Mesendoderm (in vitro differentiated cells): Measurements from ENCODE around the gene GRIN1.

Experiments
- DNase-seq: peaks from one replicate; pipeline ENCODE4 v3.0.0; 2013
- H2AK5ac ChIP-seq: 2 replicates; pipeline ENCODE4 v1.6.1; 2013; ENCODE audit warnings: low read length, inconsistent platforms
- H2BK120ac ChIP-seq: 2 replicates; pipeline ENCODE4 v1.6.1; 2013; ENCODE audit warnings: low read depth, mild to moderate bottlenecking, low read length, moderate library complexity, mixed read lengths
- H2BK15ac ChIP-seq: replicated peaks from 2 replicates; pipeline ENCODE4 v1.6.1; 2013; ENCODE audit warnings: low read depth, mild to moderate bottlenecking, moderate library complexity
- H2BK5ac ChIP-seq: 2 replicates; pipeline ENCODE4 v1.6.1; 2013; ENCODE audit warnings: low read length, inconsistent platforms
- H3K18ac ChIP-seq: 2 replicates; pipeline ENCODE4 v1.6.1; 2013; ENCODE audit warnings: mild to moderate bottlenecking, low read length, mixed read lengths
- H3K23ac ChIP-seq: one replicate; pipeline ENCODE4 v1.6.1; 2013; ENCODE audit warnings: low read length
- H3K27ac ChIP-seq: 2 replicates; pipeline ENCODE4 v1.5.1; 2013; ENCODE audit warnings: low read depth, mild to moderate bottlenecking, inconsistent platforms, low read length, moderate library complexity
- H3K27me3 ChIP-seq: 2 replicates; pipeline ENCODE4 v1.6.1; 2013; ENCODE audit warnings: low read length, control low read depth, mild to moderate bottlenecking, inconsistent platforms; ENCODE audit not compliant: insufficient read depth, poor library complexity
- H3K36me3 ChIP-seq: 2 replicates; pipeline ENCODE4 v1.6.1; 2013; ENCODE audit warnings: low read length, inconsistent platforms; ENCODE audit not compliant: control insufficient read depth, insufficient read depth
- H3K4ac ChIP-seq: one replicate; pipeline ENCODE4 v1.6.1; 2013; ENCODE audit warnings: low read depth, mild to moderate bottlenecking, low read length, moderate library complexity
- H3K4me1 ChIP-seq: 2 replicates; pipeline ENCODE4 v1.6.1; 2013; ENCODE audit warnings: low read depth, low read length, inconsistent platforms; ENCODE audit not compliant: control insufficient read depth
- H3K4me2 ChIP-seq: 2 replicates; pipeline ENCODE4 v1.6.1; 2013; ENCODE audit warnings: low read length
- H3K4me3 ChIP-seq: 2 replicates; pipeline ENCODE4 v1.5.1; 2013; ENCODE audit warnings: mild to moderate bottlenecking, low read length
- H3K56ac ChIP-seq: one replicate; pipeline ENCODE4 v1.6.1; 2013; ENCODE audit warnings: low read length
- H3K79me1 ChIP-seq: 2 replicates; pipeline ENCODE4 v1.6.1; 2013; ENCODE audit warnings: low read length, inconsistent platforms
- H3K79me2 ChIP-seq: 2 replicates; pipeline ENCODE4 v1.6.1; 2013; ENCODE audit warnings: mild to moderate bottlenecking, low read length; ENCODE audit not compliant: control insufficient read depth, insufficient read depth
- H3K9ac ChIP-seq: 2 replicates; pipeline ENCODE4 v1.6.1; 2013; ENCODE audit warnings: low read length, inconsistent platforms
- H4K5ac ChIP-seq: one replicate; pipeline ENCODE4 v1.6.1; 2013; ENCODE audit warnings: low read length
- H4K8ac ChIP-seq: one replicate; pipeline ENCODE4 v1.6.1; 2013; ENCODE audit warnings: low read depth, mild to moderate bottlenecking, control low read depth, low read length, moderate library complexity
- WGBS: extraction: QIAGEN DNeasy Blood & Tissue Kit; methylation state at CpG from one replicate; pipeline ENCODE4 v1.1.7; 2013; ENCODE audit warnings: low lambda C conversion rate, missing lambda C conversion rate; ENCODE audit not compliant: insufficient coverage; ENCODE audit errors: extremely low coverage; 5-methylcytosine and 5-hydroxymethylcytosine counted together

Gene GRIN1

GRCh38 chr9:137148661-137149060, 9.7 kb downstream of the GRIN1 start:
- no peak overlapping the region for H3K27ac ChIP-seq
- H3K79me1 ChIP-seq = no peaks in the 10 kb centered on the region
- no peak overlapping the region for H3K23ac ChIP-seq
- H4K8ac ChIP-seq = no peak overlapping the region
- no peak for DNase-seq
- WGBS = no CpG with 5 or more reads among the region's 19 CpGs
- H2BK120ac ChIP-seq = no peak overlapping the region
- no peak overlapping the region for H3K56ac ChIP-seq
- no peak overlapping the region for H3K9ac ChIP-seq
- no peaks in the 10 kb centered on the region for H3K36me3 ChIP-seq
- no peak overlapping the region for H3K4me2 ChIP-seq
- H2BK15ac ChIP-seq = no peak overlapping the region
- no peak overlapping the region for H2AK5ac ChIP-seq
- no peak overlapping the region for H3K4ac ChIP-seq
- no peak overlapping the region for H4K5ac ChIP-seq
- no peaks in the 10 kb centered on the region for H3K4me1 ChIP-seq
- no peaks in the 10 kb centered on the region for H3K27me3 ChIP-seq
- H3K79me2 ChIP-seq = no peaks in the 10 kb centered on the region
- H2BK5ac ChIP-seq = no peak overlapping the region
- H3K18ac ChIP-seq = no peak overlapping the region
- no peak overlapping the region for H3K4me3 ChIP-seq

- Histone ChIP-seq H3K9ac (no peak overlapping the region), H3K36me3 (no peaks in the 10 kb centered on the region), H2BK15ac (no peak overlapping the region), H3K23ac (no peak overlapping the region), H3K79me1 (no peaks in the 10 kb centered on the region), H3K56ac (no peak overlapping the region), H3K4me2 (no peak overlapping the region), H2BK5ac (no peak overlapping the region), H3K79me2 (no peaks in the 10 kb centered on the region), H3K4me1 (no peaks in the 10 kb centered on the region), H4K5ac (no peak overlapping the region), H3K4me3 (no peak overlapping the region), H2BK120ac (no peak overlapping the region), H2AK5ac (no peak overlapping the region), H3K27ac (no peak overlapping the region), H4K8ac (no peak overlapping the region), H3K27me3 (no peaks in the 10 kb centered on the region), H3K18ac (no peak overlapping the region), H3K4ac (no peak overlapping the region)
- no peak for DNase-seq
- no CpG with 5 or more reads among the region's 5 CpGs for WGBS
Measured at GRCh38 chr9:137149363-137149762, 10.4 kb downstream of the GRIN1 start.

GRCh38 chr9:137149942-137150616, 11.1 kb downstream of the GRIN1 start:
- no peak overlapping the region for H4K8ac ChIP-seq
- no peak overlapping the region for H3K4me3 ChIP-seq
- H3K4me2 ChIP-seq = no peak overlapping the region
- H3K9ac ChIP-seq = no peak overlapping the region
- DNase-seq = peak; percentile 34
- no peaks in the 10 kb centered on the region for H3K36me3 ChIP-seq
- H3K27ac ChIP-seq = no peak overlapping the region
- no peak overlapping the region for H2BK120ac ChIP-seq
- no peak overlapping the region for H3K23ac ChIP-seq
- no peaks in the 10 kb centered on the region for H3K79me2 ChIP-seq
- H2BK15ac ChIP-seq = no peak overlapping the region
- no peak overlapping the region for H3K18ac ChIP-seq
- no peaks in the 10 kb centered on the region for H3K79me1 ChIP-seq
- no peak overlapping the region for H2AK5ac ChIP-seq
- no CpG with 5 or more reads among the region's 20 CpGs for WGBS
- no peak overlapping the region for H2BK5ac ChIP-seq
- H3K27me3 ChIP-seq = no peaks in the 10 kb centered on the region
- H4K5ac ChIP-seq = no peak overlapping the region
- no peak overlapping the region for H3K56ac ChIP-seq
- no peaks in the 10 kb centered on the region for H3K4me1 ChIP-seq
- H3K4ac ChIP-seq = no peak overlapping the region

- no peak overlapping the region for H4K5ac ChIP-seq
- H3K4ac ChIP-seq = no peak overlapping the region
- H2BK5ac ChIP-seq = no peak overlapping the region
- H2BK120ac ChIP-seq = no peak overlapping the region
- no peak overlapping the region for H3K56ac ChIP-seq
- H3K4me3 ChIP-seq = no peak overlapping the region
- no peaks in the 10 kb centered on the region for H3K36me3 ChIP-seq
- peaks cover under 1% of the 10 kb centered on the region for H3K27me3 ChIP-seq
- H3K27ac ChIP-seq = no peak overlapping the region
- H3K9ac ChIP-seq = no peak overlapping the region
- DNase-seq = peak; percentile 50
- no peak overlapping the region for H2AK5ac ChIP-seq
- H3K79me1 ChIP-seq = no peaks in the 10 kb centered on the region
- no peak overlapping the region for H3K23ac ChIP-seq
- H3K4me2 ChIP-seq = no peak overlapping the region
- no peaks in the 10 kb centered on the region for H3K4me1 ChIP-seq
- WGBS = no CpG with 5 or more reads among the region's 34 CpGs
- H4K8ac ChIP-seq = no peak overlapping the region
- no peaks in the 10 kb centered on the region for H3K79me2 ChIP-seq
- no peak overlapping the region for H2BK15ac ChIP-seq
- no peak overlapping the region for H3K18ac ChIP-seq
Measured at GRCh38 chr9:137150617-137151457, 11.9 kb downstream of the GRIN1 start.

GRCh38 chr9:137152844-137153405, 14.0 kb downstream of the GRIN1 start:
- no peak overlapping the region for H3K9ac ChIP-seq
- H3K79me2 ChIP-seq = no peaks in the 10 kb centered on the region
- H3K27ac ChIP-seq = no peak overlapping the region
- no peak for DNase-seq
- no peaks in the 10 kb centered on the region for H3K4me1 ChIP-seq
- H2AK5ac ChIP-seq = no peak overlapping the region
- H3K36me3 ChIP-seq = no peaks in the 10 kb centered on the region
- H3K18ac ChIP-seq = no peak overlapping the region
- H3K4ac ChIP-seq = no peak overlapping the region
- H3K79me1 ChIP-seq = no peaks in the 10 kb centered on the region
- WGBS = no CpG with 5 or more reads among the region's 7 CpGs
- no peak overlapping the region for H2BK120ac ChIP-seq
- no peak overlapping the region for H3K23ac ChIP-seq
- no peak overlapping the region for H3K4me2 ChIP-seq
- H4K8ac ChIP-seq = no peak overlapping the region
- no peak overlapping the region for H2BK5ac ChIP-seq
- no peak overlapping the region for H3K56ac ChIP-seq
- H3K4me3 ChIP-seq = peak overlapping the region; percentile 15
- peaks cover 7% of the 10 kb centered on the region for H3K27me3 ChIP-seq
- no peak overlapping the region for H4K5ac ChIP-seq
- no peak overlapping the region for H2BK15ac ChIP-seq
